Heart right ventricle (tissue), 16 donors: ENCODE results near the gene GPR173. TPM values are rescaled to one million over a fixed set of nuclear protein-coding genes. Genes with fewer than 3 reads are reported as not detected.

Experiments
- ATAC-seq, 8 donors: fragments of 200-7000 bp; cut with Tn5 transposase; one replicate each; pipeline ENCODE4 v1.9.1; 2020; ENCODE audit warnings: mild to moderate bottlenecking in 8 of 8, moderate library complexity in 8 of 8, moderate number of reproducible peaks in 1 of 8
- DNase-seq, 2 donors: peaks; one replicate each; pipeline ENCODE4 v3.0.0-alpha.2; 2020
- H3K27ac ChIP-seq, 10 donors: fragments of 200-600 bp; sonication (generic) in 2 of 10; one replicate each; pipeline versions ENCODE4 v1.5.0 to v1.8.0; 2020 to 2022; ENCODE audit warnings: mild to moderate bottlenecking in 3 of 10
- H3K27me3 ChIP-seq, 7 donors: fragments of 200-600 bp; one replicate each; pipeline ENCODE4 v1.8.0; 2021 to 2022; ENCODE audit warnings: mild to moderate bottlenecking in 2 of 7
- H3K36me3 ChIP-seq, 9 donors: fragments of 200-600 bp; sonication (generic) in 1 of 9; one replicate each; pipeline versions ENCODE4 v1.5.0 to v1.8.0; 2020 to 2022; ENCODE audit warnings: mild to moderate bottlenecking in 2 of 9
- H3K4me1 ChIP-seq, 9 donors: fragments of 200-600 bp; sonication (generic) in 1 of 9; one replicate each; pipeline versions ENCODE4 v1.5.0 to v1.8.0; 2020 to 2022; ENCODE audit warnings: mild to moderate bottlenecking in 4 of 9
- H3K4me3 ChIP-seq, 10 donors: fragments of 200-600 bp; sonication (generic) in 2 of 10; one replicate each; pipeline versions ENCODE4 v1.5.0 to v1.8.0; 2020 to 2022; ENCODE audit warnings: mild to moderate bottlenecking in 7 of 10, moderate library complexity in 2 of 10
- H3K9me3 ChIP-seq, 11 donors: fragments of 200-600 bp in 10 of 11; sonication (generic) in 2 of 11; one replicate each; pipeline versions ENCODE4 v1.5.0 to v1.8.0; 2013 to 2022; ENCODE audit warnings: mild to moderate bottlenecking in 2 of 11, control low read depth in 1 of 11, moderate library complexity in 1 of 11
- WGBS, 2 donors: extraction: QIAGEN DNeasy Blood & Tissue Kit; methylation state at CpG; one replicate each; pipeline ENCODE4 v1.1.7; 2013; ENCODE audit warnings: inconsistent platforms in 1 of 2; 5-methylcytosine and 5-hydroxymethylcytosine counted together
- intact Hi-C, 10 donors: fragments of 100-400 bp; cut with DNase I; formaldehyde crosslinking; loops; one replicate each; pipeline versions ENCODE4 v1.11.1 to v1.14.2; 2022
- polyA plus RNA-seq, 2 donors: library from polyadenylated mRNA; stranded (reverse); fragments of 200-250 nt; gene quantifications; one replicate each; pipeline ENCODE4 v1.2.3, GENCODE V29; 2013
- total RNA-seq, 10 donors: library from RNA; stranded (reverse); fragmentation: NEBNext Ultra II Directional in 3 of 10; extraction: Animal tissue kit (Norgen Biotek cat#: 25700) in 3 of 10; gene quantifications; one replicate each; pipeline versions ENCODE4 v1.2.1 to v1.2.4, GENCODE V29; 2021 to 2023
- TF ChIP-seq, protein P1 (sequence below), 9 donors: fragments of 200-600 bp; sonication (generic) in 2 of 9; IDR thresholded peaks; one replicate each; pipeline versions ENCODE4 v1.5.0 to v1.8.0; 2021 to 2022; ENCODE audit warnings: antibody characterized with exemption in 9 of 9, mild to moderate bottlenecking in 5 of 9, moderate library complexity in 1 of 9
- donor health status: Arrhythmogenic right ventricular cardiomyopathy.
- donor health status: ischemic (EF 13 %, LVEDD 7.1; RV severe dilation, severe dysfunction).
- donor health status: healthy with polysubstance abuse.
- donor health status: DM: no; HTN: yes; CAD: no.
- donor health status: DM: no; HTN: no; CAD: no.
- donor health status: ischemic (EF 25% LVEDD 6.9; RV normal size, moderate dysfunction).
- donor health status: ischemic (EF 25% LVEDD 5.7; RV mildly dilated, moderate dysfunction).
- donor health status: healthy.
- donor health status: DM: yes; HTN: yes; CAD: no.
- donor health status: Ischemic cardiomyopathy.
- donor health status: ischemic (EF 35%, LVEDD 5.7; RV mildly dilated, moderate dysfunction).
- donor health status: nonischemic (EF 11% LVEDD 7.7; RV severe dilation, severe dysfunction).
- donor health status: DM: yes; HTN: yes; CAD: no.
- donor health status: PGD.
- donor health status: ischemic (EF 29% LVEDD 5.4; RV normal size, mild dysfunction).
- donor health status: nonischemic (EF 23%, LVEDD 6.1; RV moderate dilation, normal function).

The GPR173 gene
- total and polyA plus RNA-seq, 12 donors, result 0.54 to 2.5 (median 0.73) TPM

DNA sequence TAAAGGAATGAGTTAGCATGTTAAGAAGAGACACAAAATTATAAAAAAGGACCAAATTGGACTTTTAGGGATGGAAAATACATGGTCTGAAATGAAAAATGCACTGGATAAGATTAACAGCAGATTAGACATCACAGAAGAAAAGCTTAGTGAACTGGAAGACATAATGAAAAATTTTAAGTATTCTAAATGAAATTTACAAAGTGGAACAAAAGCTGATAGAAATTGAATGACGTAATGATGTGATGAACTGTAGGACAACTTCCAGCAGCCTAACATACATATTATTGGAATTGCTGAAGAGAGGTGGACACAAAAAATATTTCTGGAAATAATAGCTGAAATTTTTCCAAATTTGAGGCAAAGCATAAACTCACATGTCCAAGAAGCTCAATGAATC, 39.6 kb upstream of the GPR173 start:
- TF ChIP-seq, protein P1, sequence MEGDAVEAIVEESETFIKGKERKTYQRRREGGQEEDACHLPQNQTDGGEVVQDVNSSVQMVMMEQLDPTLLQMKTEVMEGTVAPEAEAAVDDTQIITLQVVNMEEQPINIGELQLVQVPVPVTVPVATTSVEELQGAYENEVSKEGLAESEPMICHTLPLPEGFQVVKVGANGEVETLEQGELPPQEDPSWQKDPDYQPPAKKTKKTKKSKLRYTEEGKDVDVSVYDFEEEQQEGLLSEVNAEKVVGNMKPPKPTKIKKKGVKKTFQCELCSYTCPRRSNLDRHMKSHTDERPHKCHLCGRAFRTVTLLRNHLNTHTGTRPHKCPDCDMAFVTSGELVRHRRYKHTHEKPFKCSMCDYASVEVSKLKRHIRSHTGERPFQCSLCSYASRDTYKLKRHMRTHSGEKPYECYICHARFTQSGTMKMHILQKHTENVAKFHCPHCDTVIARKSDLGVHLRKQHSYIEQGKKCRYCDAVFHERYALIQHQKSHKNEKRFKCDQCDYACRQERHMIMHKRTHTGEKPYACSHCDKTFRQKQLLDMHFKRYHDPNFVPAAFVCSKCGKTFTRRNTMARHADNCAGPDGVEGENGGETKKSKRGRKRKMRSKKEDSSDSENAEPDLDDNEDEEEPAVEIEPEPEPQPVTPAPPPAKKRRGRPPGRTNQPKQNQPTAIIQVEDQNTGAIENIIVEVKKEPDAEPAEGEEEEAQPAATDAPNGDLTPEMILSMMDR (IDR thresholded peaks at IDR 0.05), result no peak
- no peaks in the 10 kb centered on the region for H3K36me3 ChIP-seq
- intact Hi-C loops, result no loop called here
- ATAC-seq (no peak), DNase-seq (no peak)
- peaks cover 0 to 10% (median 0%) of the 10 kb centered on the region in 11 donors for H3K9me3 ChIP-seq
- H3K4me3 ChIP-seq, result no peak overlapping the region
- peaks cover 0 to 66% (median 0%) of the 10 kb centered on the region in 7 donors for H3K27me3 ChIP-seq
- H3K4me1 ChIP-seq, result peaks cover 0 to 11% (median 0%) of the 10 kb centered on the region in 9 donors
- 91 to 100% methylated on average over 1 of the region's 1 CpG for WGBS, 2 donors
- no peak overlapping the region for H3K27ac ChIP-seq

DNA sequence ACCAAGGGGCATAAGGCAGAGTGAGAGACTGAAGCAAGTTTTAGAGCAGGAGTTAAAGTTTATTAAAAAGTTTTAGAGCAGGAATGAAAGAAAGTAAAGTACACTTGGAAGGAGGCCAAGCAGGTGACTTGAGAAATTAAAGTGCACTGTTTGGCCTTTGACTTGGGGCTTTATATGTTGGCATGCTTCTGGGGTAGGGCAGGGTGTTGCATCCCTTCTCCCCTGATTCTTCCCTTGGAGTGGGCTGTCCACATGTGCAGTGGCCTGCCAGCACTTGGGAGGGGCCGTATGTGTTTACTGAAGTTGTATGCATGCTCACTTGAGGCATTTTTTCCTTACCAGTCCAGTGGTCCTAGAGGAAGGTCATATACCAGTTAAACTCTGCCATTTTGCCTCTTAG, 35.3 kb upstream of the GPR173 start:
- Histone ChIP-seq H3K27ac (no peak overlapping the region), H3K4me1 (no peaks in the 10 kb centered on the region), H3K4me3 (no peak overlapping the region), H3K36me3 (no peaks in the 10 kb centered on the region), H3K27me3 (peaks cover 0 to 61% (median 0%) of the 10 kb centered on the region in 7 donors), H3K9me3 (peaks cover 0 to 10% (median 0%) of the 10 kb centered on the region in 11 donors)
- TF ChIP-seq, protein P1 (IDR thresholded peaks at IDR 0.05), result no peak
- 86 to 100% methylated on average over 1 of the region's 1 CpG for WGBS, 2 donors
- ATAC-seq, result no peak
- intact Hi-C loops, result no loop called here
- DNase-seq, result no peak

DNA sequence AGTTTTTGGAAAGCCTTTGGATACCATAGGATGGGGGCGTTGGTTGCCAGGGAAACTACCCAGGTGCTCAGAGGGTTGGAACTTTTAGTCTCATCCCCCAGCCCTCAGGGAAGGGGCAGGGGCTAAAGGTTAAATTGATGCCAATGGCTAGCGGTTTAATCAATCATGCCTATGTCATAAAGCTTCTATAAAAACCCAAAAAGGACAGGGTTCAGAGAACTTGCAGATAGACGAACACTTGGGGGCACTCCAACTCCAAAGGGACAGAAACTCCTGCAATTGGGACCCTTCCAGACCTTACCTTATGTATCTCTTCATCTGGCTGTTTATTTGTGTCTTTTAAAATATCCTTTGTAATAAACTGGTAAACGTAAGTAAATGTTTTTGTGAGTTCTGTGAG, 30.0 kb upstream of the GPR173 start:
- Histone ChIP-seq H3K9me3 (no peaks in the 10 kb centered on the region), H3K27ac (no peak overlapping the region), H3K27me3 (peaks cover 0 to 68% (median 0%) of the 10 kb centered on the region in 7 donors), H3K4me1 (no peaks in the 10 kb centered on the region), H3K4me3 (no peak overlapping the region), H3K36me3 (no peaks in the 10 kb centered on the region)
- DNase-seq (no peak), ATAC-seq (no peak)
- intact Hi-C loops, result no loop called here
- TF ChIP-seq, protein P1 (IDR thresholded peaks at IDR 0.05), result no peak
- WGBS, 2 donors, result 23 to 25% methylated on average over 4 of the region's 4 CpGs

DNA sequence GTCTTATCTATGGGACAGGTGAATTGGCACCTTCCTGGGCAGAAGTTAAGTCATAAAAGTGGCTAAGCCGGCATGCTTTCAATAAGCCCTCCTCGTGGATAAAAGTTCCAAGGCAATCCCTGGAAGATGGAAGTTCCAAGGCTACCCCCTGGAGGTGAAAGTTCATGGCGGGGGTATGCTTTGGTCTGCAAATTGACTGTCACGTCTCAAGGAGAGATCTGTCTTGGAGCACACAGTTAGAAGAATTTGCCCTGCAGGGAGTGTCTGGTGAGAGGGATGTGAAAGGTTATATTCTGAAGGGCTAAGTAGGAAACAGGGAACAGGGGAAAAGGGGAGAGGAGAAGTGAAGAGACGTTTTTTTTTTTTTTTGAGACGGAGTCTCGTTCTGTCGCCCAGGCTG, 26.2 kb upstream of the GPR173 start:
- Histone ChIP-seq H3K27ac (no peak overlapping the region), H3K27me3 (peaks cover 0 to 44% (median 0%) of the 10 kb centered on the region in 7 donors), H3K4me3 (no peak overlapping the region), H3K4me1 (no peaks in the 10 kb centered on the region), H3K36me3 (no peaks in the 10 kb centered on the region), H3K9me3 (no peaks in the 10 kb centered on the region)
- TF ChIP-seq, protein P1 (IDR thresholded peaks at IDR 0.05), result no peak
- DNase-seq (no peak), ATAC-seq (no peak)
- WGBS, 2 donors, result 30 to 42% methylated on average over 5 of the region's 8 CpGs
- intact Hi-C loops, result no loop called here
